ES-I3 (cell line): ENCODE data around the gene GCN1.
"Not testable (repeated sequence)": the region's sequence is repeated elsewhere in the genome, so short reads cannot be mapped to it uniquely, and the experiment has no call there.

Experiments used
- H3K36me3 ChIP-seq: 2 replicates; pipeline ENCODE4 v1.6.1; 2013; ENCODE audit warnings: mild to moderate bottlenecking, low read length, control low read depth, moderate library complexity; ENCODE audit not compliant: insufficient read depth
- H3K4me1 ChIP-seq: 2 replicates; pipeline ENCODE4 v1.6.1; 2013; ENCODE audit warnings: mild to moderate bottlenecking, control low read depth, low read length; ENCODE audit not compliant: insufficient read depth
- H3K9ac ChIP-seq: 2 replicates; pipeline ENCODE4 v1.6.1; 2013; ENCODE audit warnings: low read depth, mild to moderate bottlenecking, low read length, moderate library complexity
- H3K9me3 ChIP-seq: 2 replicates; pipeline ENCODE4 v1.6.1; 2013; ENCODE audit warnings: mild to moderate bottlenecking, low read length, moderate library complexity; ENCODE audit not compliant: control insufficient read depth, insufficient read depth

The GCN1 gene

DNA sequence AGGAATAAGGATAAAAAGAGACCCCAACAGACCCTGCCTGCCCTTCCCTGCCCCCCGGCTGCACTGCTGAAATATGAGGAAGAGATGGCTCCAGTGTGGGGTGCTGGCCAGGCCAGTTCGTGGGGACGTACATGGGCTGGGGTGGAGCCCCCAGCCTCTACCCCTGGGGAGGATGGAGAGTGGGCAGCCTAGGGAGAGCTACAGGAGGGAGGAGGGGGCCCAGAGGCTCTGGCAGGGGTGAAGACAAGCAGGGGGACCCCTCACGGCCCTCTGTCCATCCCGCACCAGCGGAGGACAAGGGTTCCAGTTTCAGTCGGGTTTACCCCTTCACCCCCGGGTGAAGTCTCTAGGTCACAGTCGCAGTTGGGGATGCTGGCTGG is 17.4 kb upstream of the GCN1 start:
- Histone ChIP-seq H3K9ac (no peak overlapping the region), H3K9me3 (no peaks in the 10 kb centered on the region), H3K36me3 (peaks cover 22% of the 10 kb centered on the region), H3K4me1 (no peaks in the 10 kb centered on the region)

DNA sequence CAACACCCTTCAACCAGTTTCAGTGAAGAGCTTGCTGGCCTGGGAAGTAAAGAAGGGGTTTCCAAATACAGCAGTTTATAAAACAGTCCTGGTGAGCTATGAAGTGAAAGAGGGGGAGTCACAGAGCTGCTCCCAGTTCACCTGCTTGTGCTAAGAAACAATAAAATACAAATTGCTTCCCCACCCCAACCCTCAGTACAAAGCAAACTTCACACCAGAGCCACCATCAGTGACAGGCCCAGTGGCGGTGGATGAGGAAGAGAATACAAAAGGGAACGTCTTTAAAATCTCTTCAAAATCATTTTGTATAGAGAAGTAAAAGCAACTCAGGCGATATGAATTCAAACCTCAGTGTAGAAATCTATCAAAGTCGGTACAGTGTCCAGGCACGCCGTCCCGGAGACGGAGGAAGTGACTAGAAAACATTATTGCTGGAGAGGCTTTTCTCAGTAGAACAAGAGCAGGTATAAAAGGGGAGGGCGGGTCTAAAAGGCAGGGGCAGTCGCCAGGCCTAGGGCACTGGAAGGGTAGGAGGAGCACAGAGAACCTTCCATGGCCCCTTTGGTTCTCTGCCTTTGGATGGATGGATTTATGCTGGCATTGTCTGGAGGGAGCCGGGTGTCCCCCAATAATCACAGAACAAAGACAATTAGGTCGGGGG is 16.9 kb upstream of the GCN1 start:
- Histone ChIP-seq H3K9me3 (no peaks in the 10 kb centered on the region), H3K4me1 (no peaks in the 10 kb centered on the region), H3K9ac (no peak overlapping the region), H3K36me3 (peaks cover 22% of the 10 kb centered on the region)

DNA sequence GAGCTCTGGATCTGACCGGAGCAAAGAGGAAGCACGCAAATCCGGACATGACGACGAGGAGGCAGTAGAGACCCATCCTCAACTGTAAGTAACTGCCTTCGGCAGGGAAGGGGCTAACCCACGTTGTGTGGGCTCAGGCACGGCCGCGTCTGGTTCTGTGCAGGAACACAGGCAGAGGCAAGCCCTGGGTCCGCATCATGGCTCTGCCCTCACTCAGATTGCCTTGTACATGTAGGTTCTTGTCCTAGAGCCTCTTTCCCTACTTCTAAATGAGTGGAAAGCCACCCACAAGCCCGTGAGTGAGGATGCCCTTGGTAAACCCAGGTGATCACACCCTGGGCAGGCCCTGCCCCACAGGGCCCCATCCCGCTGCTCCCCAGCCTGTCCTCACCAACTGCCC is 15.3 kb upstream of the GCN1 start:
- Histone ChIP-seq H3K36me3 (peaks cover 22% of the 10 kb centered on the region), H3K9ac (no peak overlapping the region), H3K9me3 (no peaks in the 10 kb centered on the region), H3K4me1 (no peaks in the 10 kb centered on the region)

DNA sequence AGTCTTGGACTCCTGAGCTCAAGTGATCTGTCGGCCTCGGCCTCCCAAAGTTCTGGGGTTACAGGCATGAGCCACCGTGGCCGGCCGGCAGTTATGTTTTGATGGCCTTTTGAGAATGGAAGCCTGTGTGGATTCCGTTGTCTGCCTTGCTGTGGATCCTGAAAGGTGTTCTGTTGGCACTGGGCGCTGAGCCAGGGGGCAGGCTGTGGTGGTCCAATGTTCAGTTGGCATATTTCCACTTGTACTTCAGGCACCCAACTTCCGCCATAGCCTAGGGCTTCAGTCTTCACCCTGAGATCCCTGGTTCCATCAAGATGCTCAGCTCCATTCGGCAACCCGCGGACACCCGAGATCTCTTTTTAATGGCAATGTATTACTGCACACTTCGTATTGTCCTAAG is 12.7 kb upstream of the GCN1 start:
- no peak overlapping the region for H3K9ac ChIP-seq
- no peaks in the 10 kb centered on the region for H3K9me3 ChIP-seq
- H3K36me3 ChIP-seq = peaks cover 15% of the 10 kb centered on the region
- H3K4me1 ChIP-seq = no peaks in the 10 kb centered on the region

DNA sequence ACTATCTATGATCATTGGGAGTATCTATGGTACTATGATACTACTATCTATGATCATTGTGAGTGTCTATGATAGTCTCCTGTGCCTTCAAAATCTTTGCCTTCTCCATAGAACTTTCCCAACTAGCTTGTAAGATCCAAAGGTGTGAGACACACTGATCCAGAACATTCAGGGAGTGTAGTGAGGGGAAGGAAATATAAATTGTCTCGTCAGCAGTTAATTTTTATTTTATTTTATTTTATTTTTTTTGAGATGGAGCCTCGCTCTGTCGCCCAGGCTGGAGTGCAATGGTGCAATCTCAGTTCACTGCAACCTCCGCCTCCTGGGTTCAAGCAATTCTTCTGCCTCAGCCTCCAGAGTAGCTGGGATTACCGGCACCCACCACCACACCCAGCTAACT is 12.3 kb upstream of the GCN1 start:
- H3K36me3 ChIP-seq = peaks cover 15% of the 10 kb centered on the region; the same call in 1 of the 2 replicates
- H3K9me3 ChIP-seq, H3K9ac ChIP-seq, H3K4me1 ChIP-seq: not testable (repeated sequence)

DNA sequence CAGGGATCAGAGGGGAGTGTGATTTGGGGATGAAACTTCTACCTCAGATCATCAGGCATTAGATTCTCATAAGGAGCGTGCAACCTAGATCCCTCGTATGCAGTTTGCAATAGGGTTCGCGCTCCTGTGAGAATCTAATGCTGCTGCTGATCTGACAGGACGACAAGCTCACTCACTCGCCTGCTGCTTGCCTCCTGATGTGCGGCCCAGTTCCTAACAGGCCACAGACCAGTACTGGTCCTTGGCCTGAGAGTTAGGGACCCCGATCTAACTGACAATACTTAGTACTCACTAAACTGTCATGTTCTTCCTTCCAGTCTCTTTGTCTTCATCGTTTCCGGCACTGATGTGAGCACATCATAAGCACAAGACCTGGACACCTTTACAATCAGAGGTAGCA is 11.7 kb upstream of the GCN1 start:
- Histone ChIP-seq H3K9me3 (no peaks in the 10 kb centered on the region), H3K36me3 (peaks cover 14% of the 10 kb centered on the region; the same call in 1 of the 2 replicates), H3K9ac (no peak overlapping the region), H3K4me1 (no peaks in the 10 kb centered on the region)

DNA sequence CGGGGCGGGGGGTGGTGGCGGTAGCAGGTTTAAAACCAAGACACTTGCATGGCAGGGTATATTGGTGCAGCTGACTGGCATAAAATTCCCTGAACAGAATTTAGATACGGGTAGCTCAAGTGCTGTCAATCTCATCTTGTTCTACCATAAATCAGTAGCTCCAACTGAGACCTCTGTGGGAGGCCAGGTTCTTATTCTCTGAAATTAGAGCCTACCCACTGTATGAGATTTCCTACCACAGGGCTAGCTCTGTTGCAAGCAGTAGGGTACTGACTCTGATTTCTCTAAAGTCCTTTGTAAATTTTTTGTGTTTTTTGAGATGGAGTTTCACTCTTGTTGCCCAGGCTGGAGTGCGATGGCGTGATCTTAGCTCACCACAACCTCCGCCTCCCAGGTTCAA is 9.7 kb upstream of the GCN1 start:
- no peak overlapping the region for H3K9ac ChIP-seq
- H3K4me1 ChIP-seq = peaks cover 1% of the 10 kb centered on the region; the same call in 1 of the 2 replicates
- no peaks in the 10 kb centered on the region for H3K9me3 ChIP-seq
- peaks cover 9% of the 10 kb centered on the region for H3K36me3 ChIP-seq

DNA sequence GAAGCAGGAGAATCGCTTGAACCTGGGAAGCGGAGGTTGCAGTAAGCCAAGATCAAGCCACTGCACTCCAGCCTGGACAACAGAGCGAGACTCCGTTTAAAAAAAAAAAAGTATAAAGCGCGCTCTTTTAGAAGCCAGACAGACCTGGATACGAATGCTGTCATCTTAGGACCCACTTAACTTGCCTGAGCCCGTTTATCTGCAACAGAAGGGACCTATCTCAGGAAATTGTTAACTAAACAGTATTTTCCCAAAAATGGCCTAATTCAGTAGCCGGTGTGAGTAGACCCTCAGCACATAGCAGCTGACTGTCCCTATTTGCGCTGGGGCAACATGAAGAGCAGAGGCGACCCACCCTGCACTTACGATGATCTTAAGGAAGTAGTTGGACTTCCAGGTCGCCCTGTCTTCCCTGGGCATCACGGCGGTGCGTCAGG is 5.9 kb upstream of the GCN1 start:
- H3K9me3 ChIP-seq = no peaks in the 10 kb centered on the region
- H3K4me1 ChIP-seq = peaks cover 4% of the 10 kb centered on the region; the same call in 1 of the 2 replicates
- peaks cover 30% of the 10 kb centered on the region for H3K36me3 ChIP-seq
- peak overlapping the region; percentile 82 for H3K9ac ChIP-seq

DNA sequence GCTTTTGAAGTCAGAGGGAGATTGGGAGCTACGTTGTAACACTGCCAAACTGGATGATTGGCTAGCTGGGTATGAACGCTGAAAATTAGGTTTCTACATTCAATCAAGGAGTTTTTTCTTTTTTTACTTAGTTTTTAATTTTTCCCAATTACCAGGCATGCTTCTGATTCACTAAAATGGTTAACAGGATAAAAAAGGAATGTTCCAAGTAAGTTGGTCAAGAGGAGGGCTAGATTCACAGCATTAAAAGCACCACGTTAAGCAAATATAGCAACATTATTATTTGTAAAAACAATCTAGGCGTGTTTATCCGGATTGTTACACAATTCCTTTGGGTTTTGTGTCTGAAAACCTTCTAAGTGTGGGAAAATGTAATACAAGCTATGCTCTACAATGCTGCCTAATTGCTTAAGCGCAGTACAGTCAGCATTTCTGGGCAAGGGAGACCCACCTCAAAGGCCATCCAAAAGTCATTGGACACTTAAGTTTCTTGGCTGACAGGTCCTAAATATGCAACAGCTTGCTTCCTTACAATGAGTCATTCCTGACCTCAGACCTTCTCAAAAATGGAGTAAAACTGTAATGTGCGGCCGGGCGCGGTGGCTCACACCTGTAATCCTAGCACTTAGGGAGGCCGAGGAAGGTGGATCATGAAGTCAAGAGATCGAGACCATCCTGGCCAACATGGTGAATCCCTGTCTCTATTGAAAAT is 5.2 kb upstream of the GCN1 start:
- Histone ChIP-seq H3K36me3 (peaks cover 30% of the 10 kb centered on the region), H3K9ac (peak overlapping the region; percentile 82), H3K9me3 (no peaks in the 10 kb centered on the region), H3K4me1 (peaks cover 4% of the 10 kb centered on the region; the same call in 1 of the 2 replicates)

DNA sequence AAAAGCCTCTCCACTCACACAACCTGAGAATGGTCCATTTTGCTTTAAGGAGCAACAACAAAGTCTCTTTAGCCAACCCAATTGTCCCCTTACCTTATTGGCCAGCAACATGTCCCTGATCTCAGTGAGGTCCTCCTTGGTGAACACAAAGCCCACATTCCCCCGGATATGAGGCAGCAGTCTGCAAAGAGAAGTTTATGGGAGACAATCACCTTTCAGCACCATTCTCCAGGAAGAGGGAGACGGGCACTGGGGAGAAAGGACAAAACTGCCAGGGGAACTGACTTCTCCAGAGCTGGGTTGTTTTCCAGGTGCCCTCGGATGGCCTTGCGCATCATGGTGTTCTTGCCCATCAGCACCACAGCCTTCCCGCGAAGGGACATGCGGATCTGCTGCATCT is 4.5 kb upstream of the GCN1 start:
- Histone ChIP-seq H3K4me1 (peaks cover 4% of the 10 kb centered on the region; the same call in 1 of the 2 replicates), H3K36me3 (peaks cover 30% of the 10 kb centered on the region), H3K9me3 (no peaks in the 10 kb centered on the region), H3K9ac (0 out of 2 replicates have a peak overlapping the region, but pooled peaks have one; percentile 82)

- no peak overlapping the region for H3K9ac ChIP-seq
- H3K9me3 ChIP-seq = no peaks in the 10 kb centered on the region
- H3K4me1 ChIP-seq = peaks cover 9% of the 10 kb centered on the region; the same call in 1 of the 2 replicates
- H3K36me3 ChIP-seq = peaks cover 30% of the 10 kb centered on the region
Observed at GRCh38 chr12:120197542-120197887, 3.0 kb upstream of the GCN1 start.

DNA sequence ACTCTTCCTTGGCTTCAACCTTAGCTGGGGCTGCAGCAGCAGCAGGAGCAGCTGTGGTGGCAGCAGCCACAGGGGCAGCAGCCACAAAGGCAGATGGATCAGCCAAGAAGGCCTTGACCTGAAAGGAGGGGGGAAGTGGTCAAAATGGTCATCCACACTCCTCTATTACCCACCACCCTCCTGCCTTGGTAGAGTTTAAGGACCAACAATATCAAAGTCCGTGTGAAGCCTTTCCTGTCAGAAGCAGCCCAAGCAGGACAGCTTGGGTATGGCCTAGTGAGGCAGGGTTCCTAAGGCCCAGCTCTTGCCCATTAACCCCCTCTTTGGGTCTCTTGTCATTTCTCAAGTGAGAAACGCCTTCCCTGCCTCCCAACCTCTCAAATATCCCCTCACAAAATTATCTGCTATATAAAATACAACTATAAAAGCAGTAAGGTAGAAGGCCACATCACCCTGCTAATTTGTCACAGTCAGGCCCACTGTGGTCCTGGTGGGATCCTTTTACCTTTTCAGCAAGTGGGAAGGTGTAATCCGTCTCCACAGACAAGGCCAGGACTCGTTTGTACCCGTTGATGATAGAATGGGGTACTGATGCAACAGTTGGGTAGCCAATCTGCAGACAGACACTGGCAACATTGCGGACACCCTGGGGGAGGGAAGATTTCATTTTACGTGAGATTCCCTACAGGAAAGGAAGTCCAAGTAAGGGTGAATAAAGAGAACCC is 2.5 kb upstream of the GCN1 start:
- not testable (repeated sequence) for H3K9me3 ChIP-seq, H3K4me1 ChIP-seq, H3K9ac ChIP-seq
- peaks cover 30% of the 10 kb centered on the region for H3K36me3 ChIP-seq

DNA sequence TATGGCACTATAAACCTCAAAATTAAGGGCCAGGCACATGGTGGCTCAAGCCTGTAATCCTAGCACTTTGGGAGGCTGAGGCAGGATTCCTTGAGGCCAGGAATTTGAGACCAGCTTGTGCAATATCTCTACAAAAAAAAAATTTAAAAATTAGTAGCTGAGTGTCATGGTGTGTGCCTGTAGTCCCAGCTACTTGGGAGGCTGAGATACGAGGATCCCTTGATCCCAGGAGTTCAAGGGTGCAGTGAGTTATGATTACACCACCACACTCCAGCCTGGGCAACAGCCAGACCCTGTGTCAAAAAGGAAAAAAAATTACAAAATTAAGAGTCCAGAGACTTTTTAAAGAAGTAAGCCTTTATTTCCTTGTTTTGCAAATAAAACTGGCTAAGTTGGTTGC is 1.8 kb upstream of the GCN1 start:
- no peaks in the 10 kb centered on the region for H3K9me3 ChIP-seq
- peaks cover 30% of the 10 kb centered on the region for H3K36me3 ChIP-seq
- H3K4me1 ChIP-seq = peaks cover 9% of the 10 kb centered on the region; the same call in 1 of the 2 replicates
- H3K9ac ChIP-seq = no peak overlapping the region

GRCh38 chr12:120194226-120194533 is 335 bp downstream of the GCN1 start:
- peaks cover 21% of the 10 kb centered on the region for H3K36me3 ChIP-seq

DNA sequence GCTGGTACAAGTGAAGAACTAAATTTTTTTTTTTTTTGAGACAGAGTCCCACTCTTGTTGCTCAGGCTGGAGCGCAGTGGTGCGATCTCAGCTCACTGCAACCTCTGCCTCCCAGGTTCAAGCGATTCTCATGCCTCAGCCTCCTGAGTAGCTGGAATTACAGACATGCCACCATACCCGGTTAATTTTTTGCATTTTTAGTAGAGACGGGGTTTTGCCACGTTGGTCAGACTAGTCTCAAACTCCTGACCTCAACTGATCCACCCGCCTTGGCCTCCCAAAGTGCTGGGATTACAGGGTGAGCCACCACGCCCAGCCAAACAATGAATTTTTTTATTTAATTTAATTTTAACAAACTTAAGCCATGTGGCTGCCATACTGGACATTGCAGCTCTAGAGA is 1.2 kb downstream of the GCN1 start:
- not testable (repeated sequence) for H3K4me1 ChIP-seq, H3K9me3 ChIP-seq
- Histone ChIP-seq H3K36me3 (peaks cover 12% of the 10 kb centered on the region), H3K9ac (peak overlapping the region; percentile 92)

More at GRCh38 chr12:120194226-120194533, 335 bp downstream of the GCN1 start:
- H3K9ac ChIP-seq = peak overlapping the region; percentile 92
- H3K4me1 ChIP-seq = peaks cover 8% of the 10 kb centered on the region; the same call in 1 of the 2 replicates
- H3K9me3 ChIP-seq = no peaks in the 10 kb centered on the region
